ENCODE data around the gene STON2. TPM values are rescaled to one million over a fixed set of nuclear protein-coding genes. Genes with fewer than 3 reads are reported as not detected.

Gene STON2
- total and polyA plus RNA-seq, 8 donors = 8.4 to 46.7 (median 12.3) TPM

- H3K4me1 ChIP-seq = peaks cover 0 to 22% of the 10 kb centered on the region in 2 donors
Observed at GRCh38 chr14:81418057-81418790, 18.1 kb upstream of the STON2 start.

GRCh38 chr14:81416981-81417380 lies 16.9 kb upstream of the STON2 start:
- no peak for TF ChIP-seq CTCF (IDR thresholded peaks at IDR 0.05)
- peaks cover 0 to 14% of the 10 kb centered on the region in 2 donors for H3K27me3 ChIP-seq
- no peaks in the 10 kb centered on the region for H3K36me3 ChIP-seq
- H3K4me1 ChIP-seq = peaks cover 0 to 15% of the 10 kb centered on the region in 2 donors
- no peaks in the 10 kb centered on the region for H3K9me3 ChIP-seq
- ATAC-seq (no peak), DNase-seq (no peak)
- H3K4me3 ChIP-seq = no peak overlapping the region
- H3K27ac ChIP-seq = no peak overlapping the region
- intact Hi-C loops (cut with DNase I) = no loop called here

More at GRCh38 chr14:81418057-81418790, 18.1 kb upstream of the STON2 start:
- Histone ChIP-seq H3K4me3 (no peak overlapping the region), H3K27ac (no peak overlapping the region), H3K36me3 (no peaks in the 10 kb centered on the region), H3K9me3 (no peaks in the 10 kb centered on the region), H3K27me3 (peaks cover 0 to 9% of the 10 kb centered on the region in 2 donors)
- ATAC-seq (no peak), DNase-seq (no peak)
- intact Hi-C loops (cut with DNase I) = no loop called here
- TF ChIP-seq CTCF (IDR thresholded peaks at IDR 0.05) = no peak

DNA sequence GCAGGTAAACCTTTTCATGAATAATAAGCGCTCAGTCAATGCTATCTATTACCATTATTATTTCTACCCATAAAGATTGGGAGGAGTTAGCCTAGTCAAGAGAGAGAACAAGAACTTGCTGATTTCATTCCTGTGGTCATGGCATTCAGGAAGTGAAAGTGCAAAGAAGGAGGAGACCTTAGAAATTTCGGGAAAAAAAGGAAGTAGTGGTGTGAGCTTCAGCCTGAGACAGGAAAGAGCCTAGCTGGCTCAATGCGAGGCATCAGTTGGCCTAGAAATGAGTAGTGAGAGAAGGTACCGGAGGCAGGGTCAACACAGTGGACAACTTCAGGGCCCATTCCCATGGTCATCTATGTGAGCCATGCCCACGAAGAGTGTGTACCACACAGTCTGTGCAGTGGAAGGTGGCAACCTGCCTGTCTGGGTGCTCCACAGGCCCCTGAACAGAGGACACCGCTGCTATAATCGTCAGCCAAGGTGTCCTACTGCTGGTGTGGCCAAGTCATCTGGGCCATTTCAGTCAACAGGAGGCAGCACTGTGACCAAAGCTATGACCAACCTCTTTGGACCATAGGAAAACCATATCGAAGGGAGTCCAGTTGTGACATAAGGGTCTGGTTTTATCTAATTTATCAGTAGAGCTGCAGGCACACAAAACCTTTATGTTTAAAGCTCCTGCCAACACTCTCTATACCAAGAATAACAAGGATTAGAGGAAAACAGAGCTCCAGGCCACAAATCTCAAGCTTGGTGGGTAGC lies 16.2 kb upstream of the STON2 start:
- Histone ChIP-seq H3K27me3 (peaks cover 0 to 17% of the 10 kb centered on the region in 2 donors), H3K27ac (peak overlapping the region in 1 of 2 donors; percentile 50), H3K9me3 (no peaks in the 10 kb centered on the region), H3K4me1 (peaks cover 0 to 15% of the 10 kb centered on the region in 2 donors), H3K4me3 (no peak overlapping the region), H3K36me3 (no peaks in the 10 kb centered on the region)
- ATAC-seq (peak; percentile 69), DNase-seq (peak in 1 of 4 donors; percentile 44)
- no peak for TF ChIP-seq CTCF (IDR thresholded peaks at IDR 0.05)
- intact Hi-C loops (cut with DNase I) = no loop called here

DNA sequence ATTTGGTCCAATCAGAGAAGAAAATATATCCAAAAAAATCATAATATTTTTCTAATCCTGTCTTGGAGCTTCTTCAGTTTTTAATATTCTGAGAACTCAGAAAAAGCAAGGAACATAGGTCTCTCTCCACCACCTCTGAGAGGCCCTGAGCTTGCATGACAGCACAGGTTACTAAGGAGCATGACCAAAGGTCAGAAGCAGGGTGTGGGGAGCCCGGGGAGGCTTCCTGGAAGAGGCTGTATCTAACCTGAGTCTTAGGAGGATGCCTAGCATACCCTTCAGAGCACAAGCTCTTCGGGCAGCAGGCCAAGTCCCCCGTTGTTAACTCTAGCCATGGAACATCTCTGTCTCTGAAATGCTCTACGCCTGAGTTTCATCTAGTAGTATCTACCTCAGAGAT lies 15.7 kb upstream of the STON2 start:
- Histone ChIP-seq H3K9me3 (no peaks in the 10 kb centered on the region), H3K4me3 (no peak overlapping the region), H3K36me3 (no peaks in the 10 kb centered on the region), H3K27ac (no peak overlapping the region), H3K4me1 (peaks cover 0 to 15% of the 10 kb centered on the region in 2 donors), H3K27me3 (peaks cover 0 to 23% of the 10 kb centered on the region in 2 donors)
- intact Hi-C loops (cut with DNase I) = no loop called here
- no peak for TF ChIP-seq CTCF (IDR thresholded peaks at IDR 0.05)
- no peak for DNase-seq
- peak; percentile 18 for ATAC-seq

DNA sequence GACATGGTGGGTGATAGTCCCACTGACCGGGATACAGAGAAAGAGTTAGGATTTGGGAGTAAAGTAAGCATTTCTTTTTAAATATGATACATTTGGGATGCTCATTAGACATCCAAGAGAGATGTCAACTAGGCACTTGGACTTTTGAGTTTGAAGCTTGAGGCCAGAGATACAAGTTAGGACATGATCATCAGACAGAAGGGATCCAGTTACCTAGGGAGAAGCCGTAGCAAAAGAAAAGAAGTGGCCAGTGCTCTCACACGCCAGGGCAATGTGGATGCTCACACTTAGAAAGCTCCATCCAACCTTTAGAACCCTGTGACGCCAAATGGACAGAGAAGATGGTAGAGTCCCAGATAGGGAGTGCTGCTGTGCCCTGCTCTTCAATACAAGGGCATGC lies 14.0 kb upstream of the STON2 start:
- Histone ChIP-seq H3K36me3 (no peaks in the 10 kb centered on the region), H3K27ac (no peak overlapping the region), H3K4me3 (no peak overlapping the region), H3K9me3 (no peaks in the 10 kb centered on the region), H3K4me1 (peaks cover 0 to 15% of the 10 kb centered on the region in 2 donors), H3K27me3 (peaks cover 0 to 34% of the 10 kb centered on the region in 2 donors)
- no peak for ATAC-seq
- intact Hi-C loops (cut with DNase I) = no loop called here
- TF ChIP-seq CTCF (IDR thresholded peaks at IDR 0.05) = no peak
- DNase-seq = no peak
